Stimulated activated naive CD4-positive, alpha-beta T cell (primary cell): Measurements from ENCODE around the gene MS4A2.
"Not testable (repeated sequence)": the region's sequence is repeated elsewhere in the genome, so short reads cannot be mapped to it uniquely, and the experiment has no call there.

Source experiments
- DNase-seq, 6 experiments: peaks; one replicate each; lab custom pipeline; 2025; lab: John Stamatoyannopoulos, UW

Gene MS4A2

GRCh38 chr11:60101368-60101767 lies 12.9 kb downstream of the MS4A2 start:
- DNase-seq: not testable (repeated sequence)

DNA sequence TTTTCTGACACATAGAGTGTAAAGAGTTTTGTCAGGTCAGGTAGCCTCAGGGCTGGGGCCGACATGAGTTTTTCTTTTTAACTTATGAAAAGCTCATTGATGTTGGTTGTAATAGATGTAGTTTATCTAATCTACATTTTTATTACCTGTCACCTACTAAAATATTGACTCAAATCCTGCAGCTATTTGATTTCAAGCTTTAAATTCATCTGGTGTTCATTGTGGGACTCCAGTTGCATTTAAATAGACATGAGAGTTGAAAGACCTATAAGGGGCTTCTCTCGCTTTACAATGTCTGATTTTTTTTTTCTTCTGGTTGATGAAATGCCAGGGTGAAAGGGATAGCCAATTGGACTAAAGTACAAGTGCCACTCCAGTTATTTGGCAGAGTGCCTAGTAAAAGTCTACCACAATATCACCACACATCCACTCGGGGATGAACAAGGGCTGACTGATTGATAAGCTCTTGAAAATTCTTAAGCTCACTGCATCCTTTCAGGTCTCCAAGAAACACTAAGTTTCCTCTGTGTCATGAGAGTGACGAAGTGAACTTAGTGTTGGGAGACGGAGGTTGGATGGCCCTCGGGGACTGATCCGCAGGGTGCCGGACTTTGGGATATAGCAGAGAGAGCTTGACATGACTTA lies 16.1 kb downstream of the MS4A2 start:
- DNase-seq: not testable (repeated sequence)

DNA sequence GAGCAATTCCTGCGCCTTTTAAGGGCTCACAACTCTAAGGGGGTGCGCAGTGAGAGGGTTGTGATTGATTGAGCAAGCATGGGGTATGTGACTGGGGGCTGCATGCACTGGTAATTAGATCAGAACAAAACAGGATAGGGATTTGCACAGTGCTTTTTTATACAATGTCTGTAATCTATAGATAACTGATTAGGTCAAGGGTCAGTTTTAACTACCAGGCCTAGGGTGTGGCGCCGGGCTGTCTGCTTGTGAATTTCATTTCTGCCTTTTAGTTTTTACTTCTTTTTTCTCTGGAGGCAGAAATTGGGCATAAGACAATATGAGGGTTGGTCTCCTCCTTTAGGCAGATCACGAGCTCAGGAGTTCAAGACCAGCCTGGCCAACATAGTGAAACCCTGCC lies 20.2 kb downstream of the MS4A2 start:
- not testable (repeated sequence) for DNase-seq

GRCh38 chr11:60111793-60112192 lies 23.3 kb downstream of the MS4A2 start:
- no peak for DNase-seq

DNA sequence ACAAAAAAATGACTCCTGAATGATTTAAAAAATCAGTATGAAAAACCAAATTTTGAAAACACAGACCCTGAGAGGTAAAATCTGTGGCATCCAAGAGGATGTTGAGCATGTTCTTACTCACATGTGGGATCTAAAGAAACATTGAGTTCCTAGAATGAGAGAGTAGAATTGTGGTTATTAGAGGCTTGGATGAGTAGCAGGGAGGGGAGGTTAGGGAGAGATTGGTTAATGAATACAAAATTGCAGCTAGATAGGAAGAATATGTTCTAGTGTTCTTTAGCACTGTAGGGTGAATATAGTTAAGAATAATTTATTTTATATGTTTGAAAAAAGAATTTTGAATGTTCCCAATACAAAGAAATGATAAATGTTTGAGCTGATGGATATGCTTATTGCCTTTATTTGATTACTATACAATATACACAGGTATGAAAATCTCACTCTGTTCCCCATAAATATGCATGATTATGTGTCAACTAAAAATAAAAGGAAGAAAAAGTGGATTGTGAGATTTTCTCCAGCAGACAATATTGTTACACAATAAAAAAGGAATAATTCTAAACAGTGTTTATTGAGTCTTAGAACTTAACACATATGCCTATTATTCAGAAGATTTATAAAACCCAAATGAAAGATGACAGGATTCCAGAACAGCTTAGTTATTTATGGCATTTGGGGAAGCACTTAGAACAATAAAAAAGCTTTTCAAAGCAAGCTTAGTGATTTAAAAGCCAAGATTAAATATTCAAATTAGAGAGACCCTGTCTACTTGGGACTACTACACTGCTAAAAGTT lies 28.7 kb downstream of the MS4A2 start:
- no peak for DNase-seq

GRCh38 chr11:60118338-60118737 lies 29.9 kb downstream of the MS4A2 start:
- no peak for DNase-seq

DNA sequence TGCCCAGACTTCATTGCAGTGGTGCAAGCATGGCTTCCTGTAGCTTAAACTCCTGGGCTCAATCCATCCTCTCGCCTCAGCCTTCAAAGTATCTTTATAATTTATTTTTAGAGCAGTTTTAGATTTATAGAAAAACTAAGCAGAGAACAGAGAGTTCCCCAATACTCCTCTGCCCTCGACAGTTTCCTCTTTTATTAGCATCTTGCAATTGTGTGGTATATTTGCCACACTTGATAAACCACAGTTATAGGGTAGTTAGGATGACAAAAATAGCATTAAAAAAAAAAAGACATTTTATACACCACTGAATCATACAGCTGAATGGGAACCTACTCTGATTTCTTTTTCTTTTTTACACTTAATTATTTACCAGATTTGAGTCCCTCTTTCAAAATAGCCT lies 31.2 kb downstream of the MS4A2 start:
- no peak for DNase-seq

DNA sequence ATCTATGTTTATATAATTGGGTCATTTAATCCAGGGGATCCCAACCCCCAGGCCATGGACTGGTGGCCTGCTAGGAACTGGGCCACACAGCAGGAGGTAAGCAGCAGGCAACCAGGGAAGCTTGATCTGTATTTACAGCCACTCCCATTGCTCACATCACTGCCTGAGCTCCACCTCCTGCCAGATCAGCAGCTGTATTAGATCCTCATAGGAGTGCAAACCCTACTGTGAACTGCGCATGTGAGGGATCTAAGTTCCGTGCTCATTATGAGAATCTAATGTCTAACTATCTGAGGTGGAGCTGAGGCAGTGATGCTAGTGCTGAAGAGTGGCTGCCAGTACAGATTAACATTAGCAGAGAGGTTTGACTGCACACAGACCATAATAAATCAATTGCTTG lies 32.8 kb downstream of the MS4A2 start:
- no peak for DNase-seq

GRCh38 chr11:60122414-60123036 lies 34.1 kb downstream of the MS4A2 start:
- DNase-seq: no peak

GRCh38 chr11:60124802-60125432 lies 36.5 kb downstream of the MS4A2 start:
- no peak for DNase-seq

GRCh38 chr11:60125956-60126585 lies 37.6 kb downstream of the MS4A2 start:
- no peak for DNase-seq

DNA sequence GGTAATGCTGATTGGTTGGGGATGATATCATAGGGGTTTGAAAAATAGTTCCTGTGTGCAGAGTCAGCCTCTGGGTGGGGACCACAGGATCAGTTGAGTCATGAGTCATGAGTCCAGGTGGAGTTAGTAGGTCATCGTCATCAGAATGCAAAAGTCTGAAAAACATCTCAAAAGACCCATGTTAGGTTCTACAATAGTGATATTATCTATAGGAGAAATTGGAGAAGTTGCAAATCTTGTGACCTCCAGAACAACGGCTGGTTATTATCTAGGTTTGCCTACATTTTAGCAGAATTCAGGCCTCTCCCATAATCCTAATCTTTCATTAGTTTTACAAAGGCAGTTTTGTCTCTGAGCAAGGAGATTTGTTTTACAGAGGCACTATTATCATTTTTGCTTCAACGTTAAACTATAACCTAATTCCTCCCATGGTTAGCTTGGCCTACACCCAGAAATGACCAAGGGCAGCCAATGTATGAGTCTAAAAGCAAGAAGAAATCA lies 38.9 kb downstream of the MS4A2 start:
- DNase-seq: no peak

GRCh38 chr11:60128376-60128775 lies 39.9 kb downstream of the MS4A2 start:
- no peak for DNase-seq

GRCh38 chr11:60128866-60129265 lies 40.4 kb downstream of the MS4A2 start:
- not testable (repeated sequence) for DNase-seq

DNA sequence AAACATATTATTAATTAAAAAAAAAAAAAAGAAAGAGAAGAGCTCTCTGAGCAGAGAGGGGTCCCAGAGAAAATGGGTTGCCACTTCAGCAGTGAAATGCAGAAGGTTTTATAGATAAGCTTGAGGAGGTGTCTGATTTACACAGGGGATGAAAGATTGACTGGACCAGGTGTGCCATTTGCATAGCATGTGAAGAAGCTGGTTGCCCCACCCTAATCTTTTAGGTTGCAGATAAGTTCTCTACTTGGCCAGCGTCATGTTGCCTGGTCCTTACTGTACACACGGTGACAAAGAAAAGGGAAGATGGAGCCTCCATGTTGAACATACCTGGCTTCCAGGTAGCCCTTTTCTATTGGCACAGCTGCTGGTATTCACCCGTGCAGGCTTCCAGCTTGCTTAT lies 41.4 kb downstream of the MS4A2 start:
- no peak for DNase-seq

- no peak for DNase-seq
Observed at GRCh38 chr11:60130496-60130895, 42.0 kb downstream of the MS4A2 start.

DNA sequence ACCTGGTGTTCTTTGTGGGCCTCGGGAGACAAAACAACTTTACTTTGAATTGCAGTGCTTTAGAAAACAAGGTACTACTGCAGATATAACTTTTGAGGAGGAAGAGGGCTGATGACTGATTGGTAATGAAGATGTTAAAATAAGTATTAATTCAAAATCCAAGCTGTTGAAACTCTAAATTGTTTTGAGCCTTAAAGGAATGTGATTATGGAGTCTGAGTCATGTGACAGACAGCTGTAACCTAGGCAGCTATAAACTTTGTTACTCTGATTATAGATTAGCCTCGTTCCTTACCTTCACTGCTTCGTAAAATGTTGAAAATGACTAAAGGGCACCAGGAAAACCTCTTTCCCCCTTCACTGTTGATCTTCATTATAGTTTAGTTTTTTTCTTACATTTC lies 43.4 kb downstream of the MS4A2 start:
- DNase-seq: no peak

- DNase-seq: no peak
Observed at GRCh38 chr11:60133917-60134316, 45.5 kb downstream of the MS4A2 start.

DNA sequence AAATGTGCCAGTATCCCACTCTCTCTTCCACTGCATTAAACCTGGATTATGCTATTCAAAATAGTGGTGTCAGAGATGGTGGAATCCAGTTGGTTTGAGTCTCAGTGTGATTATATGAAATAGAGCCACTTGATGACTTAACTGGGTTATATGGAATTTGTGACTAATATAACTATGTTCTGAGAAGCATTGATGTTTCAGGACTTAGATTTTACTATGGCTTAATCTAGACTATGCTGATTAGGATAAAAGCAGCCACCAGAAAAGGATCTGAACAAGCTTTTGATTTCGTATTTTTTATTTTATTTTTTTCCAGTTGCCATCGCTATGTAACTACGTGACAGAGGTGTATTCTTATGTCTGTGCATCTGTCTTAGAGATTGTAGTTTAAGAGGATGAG lies 55.3 kb downstream of the MS4A2 start:
- DNase-seq: no peak

GRCh38 chr11:60145677-60146076 lies 57.2 kb downstream of the MS4A2 start:
- no peak for DNase-seq
